HepG2 (cell line): ENCODE measurements around the gene MTUS2. TPM values are rescaled to one million over a fixed set of nuclear protein-coding genes. Genes with fewer than 3 reads are reported as not detected.

Experiments used
- ATAC-seq: fragments of 200-7000 bp; cut with Tn5 transposase; 3 replicates; pipeline ENCODE4 v1.9.1; 2020; ENCODE audit warnings: mild to moderate bottlenecking, moderate library complexity
- BruUV-seq: library from RNA; stranded (reverse); fragments of 400-500 nt; replicated peaks from 2 replicates; lab custom pipeline; 2021; lab: Mats Ljungman, UMichigan
- CTCF ChIA-PET: fragments of 300-600 bp; formaldehyde crosslinking; extraction: SDS; loops from one replicate; lab custom pipeline; 2021; ENCODE audit warnings: low total read pairs, inconsistent platforms, low intra/inter-chr PET ratio; lab: Yijun Ruan, JAX
- POLR2A ChIA-PET: fragments of 350-600 bp; sonication (Branson Sonifier 250); formaldehyde crosslinking; loops from one replicate; lab custom pipeline; 2020; ENCODE audit warnings: antibody characterized with exemption, inconsistent platforms; lab: Yijun Ruan, JAX
- DNase-seq: peaks from one replicate; pipeline ENCODE4 v3.0.0-alpha.2; 2015; ENCODE audit warnings: low spot score
- FAIRE-seq: peaks from 3 replicates; lab custom pipeline; 2011; peaks lifted over from hg19 to GRCh38; lab: Jason Lieb, UNC
- H2AFZ ChIP-seq: one replicate; pipeline ENCODE4 v1.6.1; 2011; ENCODE audit warnings: low read length, inconsistent platforms
- H3K27ac ChIP-seq: fragments of 300-600 bp; 3 replicates; pipeline ENCODE4 v1.8.0; 2011; ENCODE audit warnings: mixed run types, mild to moderate bottlenecking, mixed read lengths, low read length, inconsistent platforms; ENCODE audit not compliant: insufficient read depth; ENCODE audit errors: extremely low read length
- H3K27me3 ChIP-seq, 2 experiments: fragments of 200-600 bp in 1 of 2; 2 replicates in 1 of 2; 3 replicates in 1 of 2; pipeline versions ENCODE4 v1.6.0 to v1.8.0; 2011; ENCODE audit warnings: low read length in 2 of 2, mild to moderate bottlenecking in 2 of 2, moderate library complexity in 2 of 2, inconsistent platforms in 1 of 2; ENCODE audit not compliant: insufficient read depth in 2 of 2, control insufficient read depth in 1 of 2
- H3K36me3 ChIP-seq, 2 experiments: fragments of 200-600 bp in 1 of 2; replicated peaks in 1 of 2; 2 replicates in 1 of 2; 3 replicates in 1 of 2; pipeline versions ENCODE4 v1.5.1 to v1.8.0; 2011; ENCODE audit warnings: low read length in 2 of 2, inconsistent platforms in 1 of 2; ENCODE audit not compliant: insufficient read depth in 2 of 2, control insufficient read depth in 1 of 2
- H3K4me1 ChIP-seq: 2 replicates; pipeline ENCODE4 v1.5.1; 2012; ENCODE audit warnings: low read length, inconsistent platforms; ENCODE audit not compliant: insufficient read depth
- H3K4me2 ChIP-seq: 2 replicates; pipeline ENCODE4 v1.6.0; 2011; ENCODE audit warnings: low read depth, low read length, inconsistent platforms
- H3K4me3 ChIP-seq, 3 experiments: fragments of 200-600 bp in 1 of 3; sonication (generic), shearing (Covaris generic) in 1 of 3; replicated peaks in 1 of 3; 2 replicates each; pipeline ENCODE4 v1.5.1; 2011 to 2016; ENCODE audit warnings: low read length in 3 of 3, inconsistent platforms in 2 of 3, low read depth in 2 of 3, mild to moderate bottlenecking in 2 of 3, control low read depth in 1 of 3, mixed read lengths in 1 of 3; ENCODE audit not compliant: insufficient read depth in 1 of 3
- H3K79me2 ChIP-seq: one replicate; pipeline ENCODE4 v1.6.1; 2011; ENCODE audit warnings: low read length, inconsistent platforms; ENCODE audit not compliant: insufficient read depth
- H3K9ac ChIP-seq: 2 replicates; pipeline ENCODE4 v1.6.0; 2011; ENCODE audit warnings: mild to moderate bottlenecking, low read depth, low read length, inconsistent platforms; ENCODE audit not compliant: insufficient read depth
- H3K9me3 ChIP-seq: 2 replicates; pipeline ENCODE4 v1.5.1; 2012; ENCODE audit warnings: mild to moderate bottlenecking, low read length
- H4K20me1 ChIP-seq: 2 replicates; pipeline ENCODE4 v1.6.0; 2011; ENCODE audit warnings: inconsistent platforms, mild to moderate bottlenecking, low read length, moderate library complexity; ENCODE audit not compliant: insufficient read depth
- ATRX ChIP-seq: sonication (generic); formaldehyde crosslinking; IDR thresholded peaks from 2 replicates; pipeline ENCODE4 v1.4.0; 2020; ENCODE audit warnings: missing genetic modification reagents, borderline replicate concordance
- NFKBIZ ChIP-seq: IDR thresholded peaks from 2 replicates; pipeline ENCODE4 v1.6.1; 2018; ENCODE audit warnings: missing genetic modification reagents, missing compliant biosample characterization
- NFYC ChIP-seq: IDR thresholded peaks from 2 replicates; pipeline ENCODE4 v1.6.1; 2016; ENCODE audit warnings: missing genetic modification reagents, missing compliant biosample characterization
- REL ChIP-seq: sonication (generic); formaldehyde crosslinking; conservative IDR thresholded peaks from 2 replicates; pipeline ENCODE4 v1.8.0; 2022; ENCODE audit warnings: mild to moderate bottlenecking, missing genetic modification reagents, moderate library complexity
- SKI ChIP-seq: fragments of 450-650 bp; IDR thresholded peaks from one replicate; pipeline ENCODE4 v1.6.1; 2018; ENCODE audit warnings: mild to moderate bottlenecking; ENCODE audit not compliant: partially characterized antibody
- ZNF720 ChIP-seq: sonication (generic); formaldehyde crosslinking; IDR thresholded peaks from 2 replicates; pipeline ENCODE4 v1.4.0; 2020; ENCODE audit warnings: missing genetic modification reagents
- ZNF781 ChIP-seq: sonication (generic); formaldehyde crosslinking; IDR thresholded peaks from 2 replicates; pipeline ENCODE4 v1.5.1; 2020; ENCODE audit warnings: borderline replicate concordance, mild to moderate bottlenecking, missing genetic modification reagents; ENCODE audit errors: not compliant biosample characterization
- WGBS: methylation state at CpG from one replicate; pipeline ENCODE4 v1.1.6; 2017; ENCODE audit warnings: low lambda C conversion rate; 5-methylcytosine and 5-hydroxymethylcytosine counted together
- in situ Hi-C: cut with HindIII; loops from 2 replicates; pipeline ENCODE4 v1.10.0; 2017; ENCODE audit warnings: low pct_unique_long_range_greater_than_20kb; ENCODE audit not compliant: extremely low pct_ligation_motif_present
- intact Hi-C: fragments of 100-400 bp; cut with micrococcal nuclease; formaldehyde crosslinking; loops from one replicate; pipeline ENCODE4 v1.10.0; 2022; ENCODE audit not compliant: unreplicated experiment
- polyA plus RNA-seq, 8 experiments: library from polyadenylated mRNA; depleted of rRNA in 3 of 8; stranded (reverse) in 7 of 8; unstranded in 1 of 8; fragments of >200 nt; fragmentation: Illumina TruSeq in 4 of 8; extraction: Trizol in 4 of 8; gene quantifications; 2 replicates each; pipeline versions ENCODE4 v1.2.1 to v1.2.3, GENCODE V29; 2011 to 2016; ENCODE audit warnings: low read depth in 4 of 8, missing spikeins in 1 of 8, mixed read lengths in 1 of 8; ENCODE audit not compliant: insufficient read depth in 1 of 8
- total RNA-seq, 5 experiments: library from RNA; depleted of rRNA; stranded (reverse); fragments of >200 nt; fragmentation: Illumina TruSeq; extraction: Trizol; gene quantifications; 2 replicates each; pipeline ENCODE4 v1.2.3, GENCODE V29; 2016; ENCODE audit warnings: low read depth in 1 of 5

MTUS2 gene
- total and polyA plus RNA-seq, 2 of the 13 experiments (the other 11 are each of a cell fraction or from before 2014, with no cell fraction given): not detected

DNA sequence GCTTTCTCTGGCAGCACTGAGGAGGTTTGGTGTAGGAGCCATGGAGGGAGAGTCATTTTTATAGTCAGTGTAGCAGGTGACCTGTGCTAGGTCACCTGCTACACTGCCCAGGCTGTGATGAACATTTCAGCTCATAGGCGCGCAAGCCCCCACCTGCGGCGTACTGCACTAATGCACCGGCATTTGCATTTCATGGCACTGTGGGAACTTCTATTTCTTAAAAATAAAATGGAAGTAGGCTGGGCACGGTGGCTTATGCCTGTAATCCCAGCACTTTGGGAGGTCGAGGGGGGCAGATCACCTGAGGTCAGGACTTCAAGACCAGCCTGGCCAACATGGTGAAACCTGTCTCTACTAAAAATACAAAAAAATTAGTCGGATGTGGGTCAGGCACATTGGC is 674.4 kb downstream of the MTUS2 start:
- CTCF ChIA-PET: no interaction called here
- POLR2A ChIA-PET: no interaction called here

DNA sequence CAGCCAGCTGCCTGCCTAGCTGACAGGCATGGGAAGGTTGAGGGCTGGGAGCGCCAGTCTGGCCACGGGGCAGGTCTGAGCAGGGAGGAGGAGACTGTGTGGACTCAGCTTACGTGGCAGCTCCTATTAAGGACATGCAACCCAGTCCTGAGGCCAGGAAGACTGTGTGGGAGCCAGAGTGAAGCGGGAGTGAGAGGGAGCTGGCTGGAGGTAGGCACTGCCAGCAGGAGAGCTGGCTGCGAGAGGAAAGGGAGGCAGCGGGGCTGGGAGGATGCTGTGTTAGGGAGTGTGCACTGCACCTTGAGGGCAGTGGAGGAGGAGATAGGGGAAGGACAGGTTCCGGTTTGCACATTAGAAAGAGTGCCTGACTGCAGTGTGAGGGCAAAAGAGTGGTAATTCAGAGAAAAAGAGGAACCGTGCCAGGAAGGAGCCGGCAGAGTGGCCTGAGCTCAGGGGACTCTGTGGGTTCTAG is 676.1 kb downstream of the MTUS2 start:
- in situ Hi-C loops: no loop called here
- ChIA-PET CTCF (no interaction called here), POLR2A (no interaction called here)
- Histone ChIP-seq H3K79me2 (no peaks in the 10 kb centered on the region), H3K9ac (no peak overlapping the region), H2AFZ (no peak overlapping the region), H3K27ac (no peak overlapping the region), H3K4me1 (no peaks in the 10 kb centered on the region), H3K4me3 (no peak overlapping the region), H4K20me1 (no peaks in the 10 kb centered on the region), H3K27me3 (peaks cover 11 to 30% of the 10 kb centered on the region in 2 experiments; a peak in 4 of 5 replicates), H3K9me3 (no peaks in the 10 kb centered on the region), H3K36me3 (no peaks in the 10 kb centered on the region), H3K4me2 (no peak overlapping the region)
- no TSS peak for BruUV-seq
- DNase-seq: no peak
- peak; percentile 65 for ATAC-seq
- intact Hi-C loops: no loop called here
- TF ChIP-seq ATRX (CRISPR knock-in tag): no peak
- no peak for TF ChIP-seq NFYC (CRISPR knock-in tag)
- FAIRE-seq: no peak
- 9% methylated on average over 9 of the region's 9 CpGs for WGBS

More for the DNA sequence above, 674.4 kb downstream of the MTUS2 start:
- no peaks in the 10 kb centered on the region for H3K36me3 ChIP-seq
- no peak for TF ChIP-seq SKI
- TF ChIP-seq ZNF720 (CRISPR knock-in tag): no peak
- TF ChIP-seq ZNF781: no peak
- no peak for TF ChIP-seq NFKBIZ (CRISPR knock-in tag)
- no peak for TF ChIP-seq REL
- TF ChIP-seq, all 625 proteins: peak for 0
- in situ Hi-C loops: no loop called here
- Histone ChIP-seq H3K9me3 (no peaks in the 10 kb centered on the region), H3K9ac (no peak overlapping the region), H3K4me1 (no peaks in the 10 kb centered on the region), H3K4me2 (no peak overlapping the region), H3K27me3 (peaks cover 12 to 32% of the 10 kb centered on the region in 2 experiments; a peak in 4 of 5 replicates), H3K79me2 (no peaks in the 10 kb centered on the region), H4K20me1 (no peaks in the 10 kb centered on the region), H3K27ac (no peak overlapping the region), H3K4me3 (no peak overlapping the region), H2AFZ (no peak overlapping the region)
- 64% methylated on average over 8 of the region's 8 CpGs for WGBS
- intact Hi-C loops: no loop called here
- DNase-seq (no peak), FAIRE-seq (no peak), ATAC-seq (no peak)
- BruUV-seq: no TSS peak
